GM20000 (cell line): ENCODE results near the gene HHAT.

ENCODE experiments used
- DNase-seq: peaks from one replicate; pipeline ENCODE4 v3.0.0; 2012; ENCODE audit warnings: low spot score
- TF ChIP-seq, protein P1 (sequence below): IDR thresholded peaks from 2 replicates; pipeline ENCODE4 v1.5.1; 2012; ENCODE audit warnings: mild to moderate bottlenecking, control low read depth; ENCODE audit errors: extremely low read depth, missing control alignments

The HHAT gene

DNA sequence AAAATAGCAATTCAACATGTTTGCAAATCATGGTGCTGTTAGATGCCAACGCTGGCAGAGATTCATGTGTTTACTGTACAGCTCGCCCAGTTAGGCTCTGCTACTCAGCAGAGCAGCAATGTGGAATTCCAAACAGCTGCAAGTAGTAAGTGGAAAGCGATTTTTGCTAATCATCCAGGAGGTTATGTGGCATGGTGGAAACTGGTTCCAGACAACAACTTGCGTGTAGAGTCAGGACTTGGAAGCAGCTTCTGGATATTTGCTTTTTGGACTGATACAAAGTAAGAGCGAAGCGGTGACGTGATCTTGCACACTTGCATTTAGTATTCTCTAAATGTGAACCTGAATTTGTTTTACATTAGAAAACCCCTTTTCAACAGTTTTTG, 27.1 kb upstream of the HHAT start:
- no peak for DNase-seq
- TF ChIP-seq, protein P1, sequence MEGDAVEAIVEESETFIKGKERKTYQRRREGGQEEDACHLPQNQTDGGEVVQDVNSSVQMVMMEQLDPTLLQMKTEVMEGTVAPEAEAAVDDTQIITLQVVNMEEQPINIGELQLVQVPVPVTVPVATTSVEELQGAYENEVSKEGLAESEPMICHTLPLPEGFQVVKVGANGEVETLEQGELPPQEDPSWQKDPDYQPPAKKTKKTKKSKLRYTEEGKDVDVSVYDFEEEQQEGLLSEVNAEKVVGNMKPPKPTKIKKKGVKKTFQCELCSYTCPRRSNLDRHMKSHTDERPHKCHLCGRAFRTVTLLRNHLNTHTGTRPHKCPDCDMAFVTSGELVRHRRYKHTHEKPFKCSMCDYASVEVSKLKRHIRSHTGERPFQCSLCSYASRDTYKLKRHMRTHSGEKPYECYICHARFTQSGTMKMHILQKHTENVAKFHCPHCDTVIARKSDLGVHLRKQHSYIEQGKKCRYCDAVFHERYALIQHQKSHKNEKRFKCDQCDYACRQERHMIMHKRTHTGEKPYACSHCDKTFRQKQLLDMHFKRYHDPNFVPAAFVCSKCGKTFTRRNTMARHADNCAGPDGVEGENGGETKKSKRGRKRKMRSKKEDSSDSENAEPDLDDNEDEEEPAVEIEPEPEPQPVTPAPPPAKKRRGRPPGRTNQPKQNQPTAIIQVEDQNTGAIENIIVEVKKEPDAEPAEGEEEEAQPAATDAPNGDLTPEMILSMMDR, result no peak

DNA sequence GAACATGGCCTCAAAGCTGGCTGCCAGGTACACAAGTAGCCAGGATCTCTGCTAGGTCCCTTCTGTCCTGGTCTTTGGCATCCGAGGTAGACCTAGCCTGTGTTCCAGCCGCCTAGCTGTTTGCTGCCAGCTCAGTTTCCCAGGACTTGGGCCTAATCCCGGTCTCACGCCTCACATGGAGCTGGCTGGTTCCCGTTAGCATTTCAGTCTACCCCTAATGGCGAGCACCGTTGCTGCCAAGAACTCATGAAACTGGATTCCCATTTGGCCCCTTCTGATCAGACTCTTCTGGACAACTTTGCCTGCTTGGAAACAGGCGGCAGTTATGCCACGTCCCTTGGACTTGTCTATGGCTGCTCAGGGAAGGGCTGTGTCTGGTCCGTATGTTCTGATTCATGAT, 26.2 kb upstream of the HHAT start:
- DNase-seq, result no peak
- TF ChIP-seq, protein P1, result no peak

DNA sequence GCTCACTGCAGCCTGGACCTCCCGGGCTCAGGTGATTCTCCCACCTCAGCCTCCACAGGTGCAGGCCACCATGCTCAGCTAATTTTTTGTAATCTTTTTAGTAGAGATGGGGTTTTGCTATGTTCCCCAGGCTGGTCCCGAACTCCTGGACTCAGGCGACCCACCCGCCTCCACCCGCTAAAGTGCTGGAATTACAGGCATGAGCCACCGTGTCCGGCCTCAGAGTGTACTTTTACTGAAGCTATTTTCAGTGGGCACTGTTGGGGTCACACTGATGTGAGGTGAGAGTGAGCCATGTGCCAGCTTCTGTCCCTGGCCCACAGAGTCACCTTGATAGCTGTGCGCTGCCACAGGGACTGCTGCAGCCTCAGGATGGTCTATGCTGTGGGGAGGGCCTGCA, 25.3 kb upstream of the HHAT start:
- no peak for DNase-seq
- TF ChIP-seq, protein P1, result no peak

DNA sequence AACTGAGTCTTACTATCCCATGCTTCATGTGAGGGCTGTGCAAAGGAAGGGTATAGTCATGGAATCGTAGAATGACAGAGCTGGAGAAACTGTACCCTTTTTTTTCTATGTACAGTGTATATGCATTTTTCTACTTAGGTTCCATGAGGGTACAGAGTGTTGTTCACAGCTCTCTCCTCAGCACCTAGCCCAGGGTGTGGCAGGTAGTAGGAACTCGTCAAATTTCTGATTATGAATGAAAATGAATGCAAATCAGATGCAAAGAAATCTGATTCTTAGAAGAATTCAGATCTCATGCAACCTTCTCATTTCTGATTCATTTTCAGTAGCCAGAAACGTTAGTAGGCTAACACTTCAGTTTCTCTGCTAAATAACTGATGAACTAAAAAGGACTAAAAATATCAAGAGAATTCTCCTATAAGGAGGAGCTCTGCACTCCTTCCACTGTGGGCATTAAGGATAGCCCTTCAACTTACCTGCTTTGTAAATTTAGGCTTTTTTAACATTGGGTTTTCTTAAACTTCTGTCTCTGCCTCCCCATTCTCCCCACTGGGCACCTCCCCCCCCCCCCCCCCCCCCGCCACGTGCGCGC, 18.0 kb upstream of the HHAT start:
- TF ChIP-seq, protein P1, result no peak
- no peak for DNase-seq

DNA sequence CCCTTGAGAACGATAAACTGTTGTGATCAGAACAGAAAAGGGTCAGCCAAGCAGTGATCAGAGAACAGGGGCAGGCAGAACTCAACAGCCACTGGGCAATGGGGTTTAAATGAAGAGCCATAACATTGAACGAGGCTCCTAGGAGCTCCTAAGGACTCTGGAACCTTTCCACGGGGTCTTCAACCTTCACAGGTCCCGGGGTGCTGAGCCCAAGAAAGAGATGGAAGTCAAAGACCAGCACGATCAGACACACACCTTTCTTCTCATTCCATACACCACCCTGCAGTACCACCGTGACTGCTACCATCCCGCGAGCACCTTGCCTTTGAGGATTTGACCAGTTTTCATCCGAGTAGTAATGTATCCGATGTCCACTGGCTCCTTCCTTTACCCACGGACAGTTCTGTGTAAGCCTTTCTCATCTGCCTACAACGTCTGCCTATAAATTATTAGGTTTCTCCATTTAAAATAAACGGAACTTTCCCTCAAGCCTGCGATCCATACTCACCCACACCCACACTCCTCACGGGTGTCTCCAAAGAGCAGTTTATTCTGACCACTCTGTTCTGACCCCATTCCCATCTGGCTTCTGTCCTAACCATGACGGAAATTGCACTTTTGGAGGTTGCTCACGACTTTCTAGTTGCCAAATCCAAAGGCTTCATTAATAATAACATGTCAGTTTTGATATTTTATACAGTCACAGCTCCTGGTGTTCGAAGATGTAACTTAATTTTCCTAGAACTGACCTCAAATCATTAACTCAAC, 16.8 kb upstream of the HHAT start:
- DNase-seq, result no peak
- TF ChIP-seq, protein P1, result no peak

DNA sequence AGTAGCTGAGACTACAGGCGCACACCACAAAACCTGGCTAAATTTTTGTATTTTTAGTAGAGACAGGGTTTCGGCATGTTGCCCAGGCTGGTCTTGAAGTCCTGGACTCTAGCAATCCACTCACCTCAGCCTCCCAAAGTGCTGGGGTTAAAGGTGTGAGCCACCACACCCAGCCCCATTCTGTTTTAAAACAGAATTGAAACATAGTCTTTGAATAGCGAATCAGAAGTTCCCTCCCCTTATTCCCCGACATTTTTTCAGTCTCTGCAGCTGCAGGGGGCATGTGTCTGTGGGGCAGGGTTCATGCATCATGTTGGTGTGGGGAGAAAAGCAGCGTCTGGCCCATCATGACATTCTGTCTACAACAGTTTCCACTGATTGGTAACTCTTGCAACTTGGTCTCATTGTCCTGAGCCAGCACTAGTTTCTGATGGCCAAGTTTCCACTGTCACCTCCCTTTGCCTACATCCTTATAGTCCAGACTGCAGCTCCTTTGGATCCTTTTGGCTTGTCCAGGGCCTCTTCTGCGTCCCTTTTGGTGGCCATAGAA, 15.6 kb upstream of the HHAT start:
- DNase-seq, result no peak
- TF ChIP-seq, protein P1, result no peak

DNA sequence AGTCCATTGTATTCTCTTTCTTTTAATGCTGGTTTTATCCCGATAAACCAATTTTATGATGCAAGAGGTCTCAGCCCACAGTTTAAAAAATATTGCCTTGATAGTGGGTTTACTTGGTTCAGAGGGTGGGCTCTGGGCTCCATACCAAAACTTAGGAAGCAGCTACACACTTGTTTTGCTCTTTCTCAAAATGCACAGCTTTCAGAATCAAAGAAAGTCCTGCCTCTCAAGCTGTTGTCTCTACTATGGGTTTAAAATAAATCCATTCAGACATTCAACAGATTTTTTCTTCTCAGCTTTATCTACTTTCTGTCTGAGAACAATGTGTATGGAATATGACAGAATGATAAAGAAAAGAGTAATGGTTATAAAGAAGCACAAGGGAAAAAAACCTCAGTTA, 14.8 kb upstream of the HHAT start:
- DNase-seq, result no peak
- TF ChIP-seq, protein P1, result no peak
